Activated naive CD8-positive, alpha-beta T cell (primary cell): ENCODE measurements around the gene CD163L1.
"Not testable (repeated sequence)": the region's sequence is repeated elsewhere in the genome, so short reads cannot be mapped to it uniquely, and the experiment has no call there.

Experiments
- H3K27ac Mint-ChIP-seq: one replicate; pipeline ENCODE4 v1.8.0; 2021; ENCODE audit warnings: mixed read lengths
- H3K27me3 Mint-ChIP-seq: one replicate; pipeline ENCODE4 v1.8.0; 2021; ENCODE audit warnings: mixed read lengths
- H3K36me3 Mint-ChIP-seq: one replicate; pipeline ENCODE4 v1.8.0; 2021; ENCODE audit warnings: mixed read lengths
- H3K4me1 Mint-ChIP-seq: one replicate; pipeline ENCODE4 v1.8.0; 2021; ENCODE audit warnings: low read depth, mixed read lengths
- H3K4me3 Mint-ChIP-seq: one replicate; pipeline ENCODE4 v1.8.0; 2021; ENCODE audit warnings: mild to moderate bottlenecking, mixed read lengths
- H3K9me3 Mint-ChIP-seq: one replicate; pipeline ENCODE4 v1.8.0; 2021; ENCODE audit warnings: low read depth, mixed read lengths

The CD163L1 gene

GRCh38 chr12:7374423-7375144 lies 69.4 kb downstream of the CD163L1 start:
- H3K36me3 Mint-ChIP-seq = peaks cover 2% of the 10 kb centered on the region
- H3K9me3 Mint-ChIP-seq = peaks cover 5% of the 10 kb centered on the region
- H3K4me3 Mint-ChIP-seq = no peak overlapping the region
- no peaks in the 10 kb centered on the region for H3K4me1 Mint-ChIP-seq
- no peak overlapping the region for H3K27ac Mint-ChIP-seq
- H3K27me3 Mint-ChIP-seq = peaks cover 10% of the 10 kb centered on the region

- Mint-ChIP-seq H3K36me3 (peaks cover 2% of the 10 kb centered on the region), H3K27ac (no peak overlapping the region), H3K4me1 (no peaks in the 10 kb centered on the region), H3K27me3 (peaks cover 10% of the 10 kb centered on the region), H3K4me3 (no peak overlapping the region), H3K9me3 (peaks cover 5% of the 10 kb centered on the region)
Observed at GRCh38 chr12:7373226-7373625, 70.7 kb downstream of the CD163L1 start.

GRCh38 chr12:7369274-7369729 lies 74.7 kb downstream of the CD163L1 start:
- Mint-ChIP-seq H3K4me3 (no peak overlapping the region), H3K4me1 (no peaks in the 10 kb centered on the region), H3K36me3 (peaks cover 2% of the 10 kb centered on the region), H3K27me3 (peaks cover 7% of the 10 kb centered on the region), H3K9me3 (peaks cover 5% of the 10 kb centered on the region), H3K27ac (no peak overlapping the region)

- H3K4me3 Mint-ChIP-seq = no peak overlapping the region
Observed at GRCh38 chr12:7362734-7363133, 81.2 kb downstream of the CD163L1 start.

GRCh38 chr12:7361265-7361664 lies 82.7 kb downstream of the CD163L1 start:
- Mint-ChIP-seq H3K4me1 (no peaks in the 10 kb centered on the region), H3K27ac (no peak overlapping the region), H3K9me3 (no peaks in the 10 kb centered on the region), H3K27me3 (peaks cover 13% of the 10 kb centered on the region), H3K36me3 (no peaks in the 10 kb centered on the region), H3K4me3 (no peak overlapping the region)

More at GRCh38 chr12:7362734-7363133, 81.2 kb downstream of the CD163L1 start:
- H3K36me3 Mint-ChIP-seq = no peaks in the 10 kb centered on the region
- peaks cover 9% of the 10 kb centered on the region for H3K27me3 Mint-ChIP-seq
- no peak overlapping the region for H3K27ac Mint-ChIP-seq
- H3K9me3 Mint-ChIP-seq = no peaks in the 10 kb centered on the region
- no peaks in the 10 kb centered on the region for H3K4me1 Mint-ChIP-seq

- Mint-ChIP-seq H3K9me3 (no peaks in the 10 kb centered on the region), H3K4me1 (peaks cover 10% of the 10 kb centered on the region), H3K27me3 (peaks cover 6% of the 10 kb centered on the region), H3K4me3 (no peak overlapping the region), H3K27ac (no peak overlapping the region), H3K36me3 (peaks cover 2% of the 10 kb centered on the region)
Observed at GRCh38 chr12:7354529-7354928, 89.4 kb downstream of the CD163L1 start.

GRCh38 chr12:7352661-7353060 lies 91.3 kb downstream of the CD163L1 start:
- no peaks in the 10 kb centered on the region for H3K9me3 Mint-ChIP-seq
- peaks cover 2% of the 10 kb centered on the region for H3K36me3 Mint-ChIP-seq
- no peak overlapping the region for H3K27ac Mint-ChIP-seq
- peaks cover 15% of the 10 kb centered on the region for H3K4me1 Mint-ChIP-seq
- no peak overlapping the region for H3K4me3 Mint-ChIP-seq
- peaks cover 6% of the 10 kb centered on the region for H3K27me3 Mint-ChIP-seq

- Mint-ChIP-seq H3K27ac (no peak overlapping the region), H3K9me3 (no peaks in the 10 kb centered on the region), H3K4me3 (no peak overlapping the region), H3K4me1 (peaks cover 25% of the 10 kb centered on the region), H3K27me3 (peaks cover 1% of the 10 kb centered on the region), H3K36me3 (peaks cover 2% of the 10 kb centered on the region)
Observed at GRCh38 chr12:7351177-7351576, 92.8 kb downstream of the CD163L1 start.

GRCh38 chr12:7349418-7349817 lies 94.5 kb downstream of the CD163L1 start:
- H3K9me3 Mint-ChIP-seq = peaks cover 8% of the 10 kb centered on the region
- no peak overlapping the region for H3K27ac Mint-ChIP-seq

GRCh38 chr12:7346551-7347225 lies 97.3 kb downstream of the CD163L1 start:
- peaks cover 8% of the 10 kb centered on the region for H3K9me3 Mint-ChIP-seq
- peak overlapping the region; percentile 25 for H3K27ac Mint-ChIP-seq
- no peaks in the 10 kb centered on the region for H3K27me3 Mint-ChIP-seq
- H3K4me3 Mint-ChIP-seq = peak overlapping the region; percentile 30
- peaks cover 33% of the 10 kb centered on the region for H3K4me1 Mint-ChIP-seq
- H3K36me3 Mint-ChIP-seq = peaks cover 6% of the 10 kb centered on the region

More at GRCh38 chr12:7349418-7349817, 94.5 kb downstream of the CD163L1 start:
- H3K27me3 Mint-ChIP-seq = peaks cover 1% of the 10 kb centered on the region
- peaks cover 33% of the 10 kb centered on the region for H3K4me1 Mint-ChIP-seq
- peaks cover 2% of the 10 kb centered on the region for H3K36me3 Mint-ChIP-seq
- H3K4me3 Mint-ChIP-seq = no peak overlapping the region

- Mint-ChIP-seq H3K4me1 (peaks cover 27% of the 10 kb centered on the region), H3K36me3 (peaks cover 8% of the 10 kb centered on the region), H3K4me3 (no peak overlapping the region), H3K27me3 (no peaks in the 10 kb centered on the region), H3K9me3 (peaks cover 8% of the 10 kb centered on the region), H3K27ac (no peak overlapping the region)
Observed at GRCh38 chr12:7344833-7345606, 98.9 kb downstream of the CD163L1 start.

- no peaks in the 10 kb centered on the region for H3K27me3 Mint-ChIP-seq
- peaks cover 10% of the 10 kb centered on the region for H3K4me1 Mint-ChIP-seq
- H3K36me3 Mint-ChIP-seq = peaks cover 8% of the 10 kb centered on the region
- no peaks in the 10 kb centered on the region for H3K9me3 Mint-ChIP-seq
- no peak overlapping the region for H3K27ac Mint-ChIP-seq
- no peak overlapping the region for H3K4me3 Mint-ChIP-seq
Observed at GRCh38 chr12:7339675-7340074, 104.3 kb downstream of the CD163L1 start.

GRCh38 chr12:7337790-7338189 lies 106.2 kb downstream of the CD163L1 start:
- H3K27ac Mint-ChIP-seq, H3K36me3 Mint-ChIP-seq, H3K27me3 Mint-ChIP-seq, H3K4me3 Mint-ChIP-seq, H3K9me3 Mint-ChIP-seq: not testable (repeated sequence)
- H3K4me1 Mint-ChIP-seq = peaks cover 10% of the 10 kb centered on the region

- peaks cover 7% of the 10 kb centered on the region for H3K27me3 Mint-ChIP-seq
- no peaks in the 10 kb centered on the region for H3K36me3 Mint-ChIP-seq
- H3K4me3 Mint-ChIP-seq = no peak overlapping the region
- H3K9me3 Mint-ChIP-seq = peaks cover 5% of the 10 kb centered on the region
- peaks cover 6% of the 10 kb centered on the region for H3K4me1 Mint-ChIP-seq
- no peak overlapping the region for H3K27ac Mint-ChIP-seq
Observed at GRCh38 chr12:7327918-7328317, 116.0 kb downstream of the CD163L1 start.

GRCh38 chr12:7324176-7324575 lies 119.8 kb downstream of the CD163L1 start:
- Mint-ChIP-seq H3K36me3 (no peaks in the 10 kb centered on the region), H3K27me3 (peaks cover 7% of the 10 kb centered on the region), H3K9me3 (no peaks in the 10 kb centered on the region), H3K27ac (no peak overlapping the region), H3K4me1 (no peaks in the 10 kb centered on the region), H3K4me3 (no peak overlapping the region)
